Measurements from ENCODE around the gene CNPY1.
"Not testable (repeated sequence)": the region's sequence is repeated elsewhere in the genome, so short reads cannot be mapped to it uniquely, and the experiment has no call there.

Gene CNPY1

GRCh38 chr7:155577509-155577905, 31.1 kb upstream of the CNPY1 start:
- no peak for DNase-seq

- DNase-seq, result no peak
These were observed 30.6 kb upstream of the CNPY1 start for GRCh38 chr7:155576900-155577508.

GRCh38 chr7:155576416-155576815, 30.1 kb upstream of the CNPY1 start:
- no peak for DNase-seq

DNA sequence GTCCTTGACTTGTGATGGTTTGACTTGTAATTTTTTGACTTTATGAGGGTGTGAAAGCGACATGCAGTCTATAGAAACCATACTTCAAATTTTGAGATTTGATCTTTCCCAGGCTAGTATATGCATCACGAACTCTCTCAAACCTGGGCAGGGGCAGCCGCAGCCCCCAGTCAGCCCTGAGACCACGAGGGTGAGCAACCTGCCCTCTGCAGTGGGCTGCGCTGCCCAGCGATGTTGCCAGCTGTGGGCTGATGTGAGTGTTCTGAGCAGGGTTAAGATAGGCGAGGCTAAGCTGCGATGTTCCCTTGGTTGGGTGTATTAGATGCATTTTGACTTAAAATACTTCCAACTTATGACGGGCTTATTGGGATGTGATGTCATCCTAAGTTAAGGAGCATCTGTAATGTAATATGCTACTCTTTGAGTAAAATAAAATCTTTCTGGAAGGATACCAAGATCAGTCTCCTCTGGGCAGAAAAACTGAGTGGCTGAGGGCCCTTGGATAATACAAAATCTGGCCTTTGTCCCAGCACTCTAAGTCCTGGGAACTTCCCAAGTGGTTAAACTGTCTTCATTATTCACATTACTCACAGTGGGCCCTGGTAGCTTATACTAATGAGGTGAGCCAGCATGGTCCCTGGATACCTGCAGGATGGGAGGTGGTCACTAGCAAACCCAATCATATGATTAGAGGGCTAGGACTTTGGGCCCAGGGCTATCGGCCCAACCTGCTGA, 28.4 kb upstream of the CNPY1 start:
- DNase-seq, result no peak

DNA sequence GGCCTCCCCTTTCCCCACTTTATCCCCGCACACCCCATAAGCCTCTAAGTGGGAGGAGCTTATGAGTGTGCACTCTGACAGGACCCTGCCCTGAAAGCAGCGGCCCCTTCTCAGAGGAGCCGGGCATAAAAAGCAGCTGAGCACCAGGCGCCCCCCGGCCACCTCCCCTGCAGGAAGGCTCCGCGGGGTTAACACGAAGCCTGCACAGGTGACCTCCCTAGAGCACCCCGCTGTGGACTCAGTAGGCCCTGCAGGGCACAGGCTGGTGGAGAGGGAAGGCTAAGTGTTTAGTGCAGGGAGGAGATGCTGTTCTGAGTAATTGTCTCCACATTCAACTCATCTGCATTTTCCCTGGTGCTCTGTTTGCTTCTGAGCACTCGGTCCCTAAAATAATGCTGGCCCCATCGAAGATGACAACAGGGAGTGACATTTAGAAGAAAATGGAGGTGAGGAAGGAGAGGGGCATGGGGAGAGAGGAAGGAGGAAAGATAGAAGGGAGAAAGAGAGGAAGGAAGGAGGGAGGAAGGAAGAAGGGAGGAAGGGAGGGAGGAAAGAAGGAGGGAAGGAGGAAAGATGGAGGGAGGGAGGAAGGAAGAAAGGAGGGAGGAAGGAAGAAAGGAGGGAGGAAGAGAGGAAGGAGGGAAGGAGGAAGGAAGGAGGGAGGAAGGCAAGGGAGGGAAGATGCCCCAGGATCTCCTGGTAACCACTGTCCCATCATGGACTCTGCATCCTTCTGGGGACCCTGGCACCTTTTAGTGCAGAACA, 25.4 kb upstream of the CNPY1 start:
- DNase-seq, result no peak

- DNase-seq, result no peak
These were observed 24.6 kb upstream of the CNPY1 start for GRCh38 chr7:155570991-155571390.

DNA sequence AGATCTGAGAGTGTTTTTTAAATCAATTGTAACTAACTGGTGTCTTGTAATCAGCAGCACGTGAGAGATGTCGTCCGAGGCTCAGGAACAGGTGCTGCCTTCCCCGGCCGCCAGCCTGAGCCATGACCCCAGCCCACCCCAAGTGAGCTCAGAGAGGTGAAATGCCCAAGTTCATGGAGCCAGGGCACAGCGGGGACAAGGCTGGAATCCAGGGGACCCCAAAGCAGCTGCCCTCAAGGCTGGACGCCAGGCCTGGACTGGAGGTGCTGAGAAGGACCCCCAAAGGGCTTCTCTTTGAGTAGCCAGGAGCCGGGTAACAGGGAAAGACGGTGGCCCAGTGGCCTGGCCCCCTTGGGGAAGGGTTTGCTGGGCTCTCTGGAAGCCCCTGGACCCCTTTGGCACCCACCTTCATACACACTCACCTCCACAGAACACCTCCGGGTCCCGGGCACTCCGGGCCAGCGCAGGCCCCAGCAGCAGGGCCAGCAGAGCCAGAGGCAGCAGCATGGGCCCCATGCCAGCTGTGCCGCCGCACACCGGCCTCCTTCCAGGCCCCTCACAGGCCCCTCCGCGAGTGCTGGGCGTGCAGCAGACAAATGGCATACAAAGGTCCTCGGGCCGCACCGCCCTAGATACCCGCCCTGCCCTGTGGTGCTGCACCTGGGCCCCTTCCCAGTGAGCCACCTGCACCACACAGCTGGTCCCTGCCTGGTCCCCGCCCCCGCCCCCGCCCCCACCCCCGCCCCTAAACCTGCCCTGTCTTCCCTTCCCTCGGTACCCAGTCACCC, 24.0 kb upstream of the CNPY1 start:
- DNase-seq, result no peak

DNA sequence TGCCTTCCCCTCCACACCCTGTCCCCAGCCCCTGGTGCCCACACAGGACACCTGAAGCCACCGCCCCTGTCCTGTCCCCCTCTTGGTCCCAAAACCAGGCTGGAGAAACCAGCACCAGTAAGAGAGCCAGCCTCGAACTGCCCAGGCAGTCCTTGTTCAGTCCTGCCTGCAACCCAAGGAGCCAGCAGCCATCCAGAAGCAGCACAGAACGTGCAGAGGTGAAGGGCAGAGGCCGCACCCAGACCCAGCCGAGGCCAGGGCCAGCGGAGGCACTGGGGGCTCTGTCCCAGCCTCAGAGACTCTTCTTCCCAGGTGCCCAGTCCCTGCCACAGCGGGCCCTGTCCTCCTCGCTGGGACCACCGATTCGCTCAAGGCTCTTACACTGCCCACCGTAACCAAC, 23.3 kb upstream of the CNPY1 start:
- DNase-seq, result no peak

- no peak for DNase-seq
These were observed 22.6 kb upstream of the CNPY1 start for GRCh38 chr7:155568842-155569494.

GRCh38 chr7:155568333-155568660, 21.9 kb upstream of the CNPY1 start:
- no peak for DNase-seq

DNA sequence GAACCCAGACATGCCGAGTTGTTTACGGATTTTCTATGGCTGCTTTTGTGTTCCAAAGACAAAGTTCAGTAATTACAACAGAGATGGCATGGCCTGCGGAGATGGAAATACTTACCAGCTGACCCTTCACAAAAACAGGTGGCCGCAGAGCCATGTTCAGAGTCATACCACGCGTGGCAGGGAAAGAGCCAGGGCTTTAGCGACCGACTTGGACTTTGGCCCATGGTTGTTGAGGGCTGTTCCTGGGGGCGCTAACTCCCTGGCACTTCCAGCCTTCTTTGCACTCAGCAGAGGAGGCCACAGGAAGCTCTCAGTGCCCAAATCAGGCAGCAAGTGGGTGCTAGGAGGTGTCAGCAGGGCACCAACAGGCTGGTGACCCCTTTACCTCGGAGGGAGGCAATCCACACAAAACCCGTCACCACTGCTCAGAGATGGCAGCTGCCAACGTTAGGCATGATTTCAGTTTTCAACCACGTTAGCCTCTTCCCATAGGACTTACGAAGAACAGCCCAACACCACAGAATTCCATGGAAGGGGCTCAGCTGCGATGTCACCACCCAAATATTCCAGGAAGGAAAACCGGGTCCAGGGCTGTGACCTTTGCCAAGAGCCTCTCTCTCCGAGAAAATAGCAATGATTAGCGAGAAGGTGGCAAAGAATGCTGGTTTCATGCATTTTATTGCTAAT, 21.4 kb upstream of the CNPY1 start:
- DNase-seq, result no peak

- no peak for DNase-seq
These were observed 19.9 kb upstream of the CNPY1 start for GRCh38 chr7:155566011-155566836.

- no peak for DNase-seq
These were observed 19.2 kb upstream of the CNPY1 start for GRCh38 chr7:155565596-155565995.

GRCh38 chr7:155562976-155563375, 16.6 kb upstream of the CNPY1 start:
- DNase-seq, result not testable (repeated sequence)

GRCh38 chr7:155562106-155562505, 15.7 kb upstream of the CNPY1 start:
- DNase-seq, result no peak

DNA sequence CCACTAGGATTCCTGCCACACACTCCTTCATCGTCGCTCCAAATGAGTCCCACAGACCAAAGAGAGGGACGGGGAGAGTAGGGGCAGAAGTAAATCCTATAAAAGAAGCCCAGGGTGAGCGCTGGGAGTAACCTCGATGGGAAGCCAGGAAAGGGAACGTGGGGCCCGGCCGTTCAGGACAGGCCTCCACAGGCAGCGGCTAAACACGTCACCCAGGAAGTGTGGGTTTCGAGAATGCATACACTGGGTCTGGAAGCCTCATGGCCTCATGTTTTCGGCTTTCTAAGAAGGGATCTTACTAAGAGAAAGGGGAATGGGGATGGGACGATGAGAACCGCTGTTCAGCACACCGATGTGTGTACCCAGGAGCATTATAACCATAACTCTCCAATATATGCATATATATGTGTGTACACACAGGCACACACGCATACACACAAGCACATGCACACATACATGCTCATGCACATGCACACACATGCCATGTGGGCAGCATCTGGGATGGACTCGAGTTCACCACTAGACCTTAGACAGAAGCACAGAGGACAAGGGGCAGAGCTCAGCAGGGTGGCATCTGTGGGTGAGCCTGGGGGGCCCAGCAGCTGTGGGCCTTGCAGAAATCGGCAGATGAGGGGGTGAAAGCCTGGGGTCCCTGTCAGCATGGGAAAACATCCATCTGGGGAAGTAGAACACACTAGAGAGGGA, 14.8 kb upstream of the CNPY1 start:
- no peak for DNase-seq

DNA sequence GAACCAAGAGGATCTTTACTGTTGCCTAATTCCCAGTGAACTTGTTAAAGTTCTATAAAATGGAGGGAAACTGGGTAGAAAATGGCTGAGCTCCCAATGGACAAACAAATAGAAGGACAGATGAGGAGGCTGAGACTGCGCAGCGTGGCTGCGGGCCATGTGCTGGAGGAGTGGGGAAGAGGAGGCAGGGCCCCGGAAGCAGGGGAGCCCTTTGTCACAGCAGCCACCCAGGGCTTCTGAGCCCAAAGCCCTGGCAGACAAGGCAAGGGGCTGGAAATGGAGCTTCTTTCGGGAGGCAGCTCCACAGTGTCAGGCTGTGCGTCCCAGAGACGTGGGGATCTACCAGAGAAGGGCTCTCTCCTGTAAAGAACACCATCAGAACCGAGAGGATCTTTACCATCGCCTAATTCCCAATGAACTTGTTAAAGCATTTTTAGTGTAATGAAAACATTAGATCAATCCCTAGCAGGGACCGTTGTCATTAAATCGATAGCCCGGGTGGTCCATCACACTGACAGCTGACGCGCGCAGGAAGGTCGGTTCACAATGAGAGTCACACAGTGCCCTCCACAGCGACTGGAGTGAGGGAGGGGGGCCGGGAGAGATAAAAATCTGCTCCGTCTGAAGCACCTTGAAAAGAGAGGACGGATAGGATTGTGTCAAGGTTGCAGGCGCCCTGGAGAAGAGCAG, 14.0 kb upstream of the CNPY1 start:
- DNase-seq, result no peak

- no peak for DNase-seq
These were observed 13.3 kb upstream of the CNPY1 start for GRCh38 chr7:155559519-155560108.

DNA sequence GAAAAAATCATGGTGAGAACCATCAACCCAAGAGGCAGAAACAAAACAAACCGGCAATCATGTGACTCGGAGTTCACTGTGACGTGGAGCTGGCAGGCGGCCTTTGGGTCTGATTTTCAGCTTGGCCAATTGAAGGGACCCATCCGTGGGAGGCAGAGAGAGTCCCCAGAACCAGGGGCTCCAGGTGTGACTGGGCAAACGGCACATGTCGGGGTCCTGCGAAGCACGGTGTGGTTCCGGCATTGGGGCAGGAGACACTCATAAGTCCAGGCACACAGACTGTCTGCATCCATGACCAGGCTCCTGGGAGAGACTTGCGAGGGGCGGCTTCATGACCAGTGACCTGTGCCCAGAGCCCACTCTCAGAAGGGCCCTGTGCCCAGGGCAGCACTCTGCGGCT, 12.6 kb upstream of the CNPY1 start:
- DNase-seq, result no peak

- no peak for DNase-seq
These were observed 12.0 kb upstream of the CNPY1 start for GRCh38 chr7:155558351-155558750.
